DOHH2 (cell line): ENCODE measurements around the gene ENDOV.
"Not testable (repeated sequence)": the region's sequence is repeated elsewhere in the genome, so short reads cannot be mapped to it uniquely, and the experiment has no call there.

Experiments used
- H3F3A ChIP-seq: fragments of 200-600 bp; sonication (generic), shearing (Covaris generic); 2 replicates; pipeline ENCODE4 v1.6.0; 2016; ENCODE audit warnings: antibody characterized with exemption, mild to moderate bottlenecking; ENCODE audit not compliant: control insufficient read depth, insufficient read depth
- H3K27ac ChIP-seq: fragments of 200-600 bp; sonication (generic); 2 replicates; pipeline ENCODE4 v1.5.1; 2014; ENCODE audit warnings: low read depth, mild to moderate bottlenecking, low read length, moderate library complexity
- H3K27me3 ChIP-seq: fragments of 200-600 bp; sonication (generic); 2 replicates; pipeline ENCODE4 v1.6.1; 2014; ENCODE audit warnings: mild to moderate bottlenecking, low read length, mixed read lengths; ENCODE audit not compliant: control insufficient read depth
- H3K36me3 ChIP-seq: fragments of 200-600 bp; sonication (generic); 2 replicates; pipeline ENCODE4 v1.6.1; 2014; ENCODE audit warnings: mild to moderate bottlenecking, low read length, moderate library complexity, mixed read lengths; ENCODE audit not compliant: control insufficient read depth
- H3K4me1 ChIP-seq: fragments of 200-600 bp; sonication (generic); 2 replicates; pipeline ENCODE4 v1.6.1; 2014; ENCODE audit warnings: mild to moderate bottlenecking, low read length, mixed read lengths; ENCODE audit not compliant: control insufficient read depth
- H3K4me2 ChIP-seq: fragments of 200-600 bp; sonication (generic); 2 replicates; pipeline ENCODE4 v1.6.0; 2014; ENCODE audit warnings: mild to moderate bottlenecking, low read length, moderate library complexity
- H3K4me3 ChIP-seq: fragments of 200-600 bp; sonication (generic); 2 replicates; pipeline ENCODE4 v1.5.1; 2014; ENCODE audit warnings: mild to moderate bottlenecking, low read length, mixed read lengths
- H3K79me2 ChIP-seq: fragments of 200-600 bp; sonication (generic); 2 replicates; pipeline ENCODE4 v1.6.1; 2014; ENCODE audit warnings: mild to moderate bottlenecking, low read length, mixed read lengths; ENCODE audit not compliant: control insufficient read depth
- H3K9me2 ChIP-seq: fragments of 200-600 bp; sonication (generic); replicated peaks from 2 replicates; pipeline ENCODE4 v1.6.1; 2014; ENCODE audit warnings: mild to moderate bottlenecking, low read length, mixed read lengths; ENCODE audit not compliant: control insufficient read depth
- H3K9me3 ChIP-seq: fragments of 200-600 bp; sonication (generic); 2 replicates; pipeline ENCODE4 v1.6.1; 2014; ENCODE audit warnings: antibody characterized with exemption, low read length, mixed read lengths; ENCODE audit not compliant: control insufficient read depth, insufficient read depth
- H4K20me1 ChIP-seq: fragments of 200-600 bp; sonication (generic); 2 replicates; pipeline ENCODE4 v1.6.0; 2014; ENCODE audit warnings: low read depth, mild to moderate bottlenecking, antibody characterized with exemption, low read length, moderate library complexity; ENCODE audit not compliant: control insufficient read depth, insufficient read depth
- CTCF ChIP-seq: fragments of 200-600 bp; sonication (generic); IDR thresholded peaks from one replicate; pipeline ENCODE4 v1.5.1; 2014; ENCODE audit warnings: antibody characterized with exemption, mild to moderate bottlenecking, low read depth, low read length; ENCODE audit not compliant: poor library complexity, severe bottlenecking
- EZH2phosphoT487 ChIP-seq: fragments of 200-600 bp; sonication (generic); IDR thresholded peaks from 2 replicates; pipeline ENCODE4 v1.6.1; 2017; ENCODE audit warnings: borderline replicate concordance, mild to moderate bottlenecking, antibody characterized with exemption, low read length, moderate library complexity, mixed read lengths

ENDOV gene

DNA sequence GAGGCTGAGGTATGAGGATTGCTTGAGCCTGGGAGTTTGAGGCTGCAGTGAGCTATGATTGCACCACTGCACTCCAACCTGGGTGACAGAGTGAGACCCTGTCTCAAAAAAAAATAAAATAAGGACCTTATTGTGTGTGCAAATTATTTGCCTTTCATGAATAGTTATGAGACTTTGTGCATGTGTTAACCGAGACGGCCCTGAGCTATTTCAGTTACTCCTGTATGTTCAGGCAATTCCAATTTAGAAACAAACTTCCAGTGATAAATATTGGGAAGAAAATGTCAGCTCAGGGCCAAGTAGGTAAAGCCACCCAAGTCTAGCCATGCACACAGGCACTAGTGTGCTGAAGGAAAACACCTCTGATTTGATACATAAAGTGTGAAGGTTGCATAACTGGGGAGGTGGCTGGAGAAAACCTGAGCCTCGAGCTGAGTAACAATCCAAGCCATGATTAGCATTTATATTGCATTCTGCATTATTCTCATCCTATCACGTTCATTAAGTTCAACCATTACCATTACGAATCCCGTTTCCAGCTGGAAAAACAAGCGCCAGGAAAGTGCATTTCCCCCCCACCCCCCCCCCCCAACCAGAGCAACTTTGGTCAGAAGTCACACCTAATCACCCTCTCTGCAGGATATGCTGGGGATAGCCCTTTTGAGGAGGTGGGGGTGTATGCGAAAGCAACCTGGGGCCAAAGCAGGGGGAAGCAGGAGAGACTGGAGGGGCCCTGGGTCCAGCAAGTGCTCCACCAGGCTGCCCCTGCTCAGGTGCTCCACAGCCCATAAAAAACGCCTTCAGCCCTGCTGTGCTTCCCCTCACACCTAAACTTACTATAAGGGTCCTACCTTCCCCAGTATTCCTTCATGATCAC lies 18.6 kb upstream of the ENDOV start:
- no peaks in the 10 kb centered on the region for H4K20me1 ChIP-seq

GRCh38 chr17:80397034-80397387 lies 18.0 kb upstream of the ENDOV start:
- TF ChIP-seq CTCF (no peak), EZH2phosphoT487 (no peak)
- no peak overlapping the region for H3K27ac ChIP-seq
- H3K9me3 ChIP-seq = no peaks in the 10 kb centered on the region
- no peaks in the 10 kb centered on the region; the same call in 1 of the 2 replicates for H3K4me1 ChIP-seq
- no peak overlapping the region for H3K4me3 ChIP-seq
- no peak overlapping the region for H3K4me2 ChIP-seq
- no peaks in the 10 kb centered on the region for H3K36me3 ChIP-seq
- no peaks in the 10 kb centered on the region for H4K20me1 ChIP-seq
- no peaks in the 10 kb centered on the region for H3K79me2 ChIP-seq
- no peaks in the 10 kb centered on the region for H3K27me3 ChIP-seq
- no peaks in the 10 kb centered on the region for H3K9me2 ChIP-seq
- H3F3A ChIP-seq = no peaks in the 10 kb centered on the region

More for the DNA sequence above, 18.6 kb upstream of the ENDOV start:
- H3K4me3 ChIP-seq = no peak overlapping the region
- H3K36me3 ChIP-seq = no peaks in the 10 kb centered on the region
- no peak overlapping the region for H3K4me2 ChIP-seq
- no peaks in the 10 kb centered on the region for H3K27me3 ChIP-seq
- H3F3A ChIP-seq = no peaks in the 10 kb centered on the region
- TF ChIP-seq EZH2phosphoT487 (no peak), CTCF (no peak)
- H3K27ac ChIP-seq = no peak overlapping the region
- H3K9me2 ChIP-seq = no peaks in the 10 kb centered on the region
- H3K79me2 ChIP-seq = no peaks in the 10 kb centered on the region
- no peaks in the 10 kb centered on the region; the same call in 1 of the 2 replicates for H3K4me1 ChIP-seq
- H3K9me3 ChIP-seq = no peaks in the 10 kb centered on the region

GRCh38 chr17:80397686-80398085 lies 17.3 kb upstream of the ENDOV start:
- Histone ChIP-seq H3K9me2 (no peaks in the 10 kb centered on the region), H3K27ac (no peak overlapping the region), H3F3A (no peaks in the 10 kb centered on the region), H3K4me3 (no peak overlapping the region), H3K4me2 (no peak overlapping the region), H3K9me3 (no peaks in the 10 kb centered on the region), H3K36me3 (no peaks in the 10 kb centered on the region), H3K4me1 (no peaks in the 10 kb centered on the region; the same call in 1 of the 2 replicates), H3K79me2 (no peaks in the 10 kb centered on the region), H3K27me3 (no peaks in the 10 kb centered on the region), H4K20me1 (no peaks in the 10 kb centered on the region)
- TF ChIP-seq CTCF (no peak), EZH2phosphoT487 (no peak)

DNA sequence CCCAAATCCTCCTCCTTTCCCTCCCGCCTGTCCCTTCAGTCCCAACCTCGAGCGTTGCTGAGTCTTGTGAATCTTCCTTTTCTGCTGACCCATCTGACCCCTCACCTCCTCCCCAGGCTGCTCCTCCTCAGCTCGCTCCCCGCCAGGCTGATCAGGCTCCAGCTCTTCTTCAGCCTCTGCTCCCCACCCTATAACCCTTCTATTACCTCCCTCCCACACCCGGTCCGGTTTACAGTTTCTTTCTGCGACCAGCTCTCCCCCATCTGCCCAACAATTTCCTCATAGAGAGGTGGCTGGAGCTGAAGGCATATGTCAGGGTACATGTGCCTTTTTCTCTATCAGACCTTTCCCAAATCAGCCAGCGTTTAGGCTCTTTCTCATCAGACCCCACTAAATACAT lies 13.9 kb upstream of the ENDOV start:
- not testable (repeated sequence) for H3K27me3 ChIP-seq, H3K27ac ChIP-seq, H4K20me1 ChIP-seq, H3K79me2 ChIP-seq, H3K9me2 ChIP-seq, H3F3A ChIP-seq, H3K9me3 ChIP-seq, H3K4me1 ChIP-seq, H3K4me2 ChIP-seq, H3K4me3 ChIP-seq, H3K36me3 ChIP-seq

DNA sequence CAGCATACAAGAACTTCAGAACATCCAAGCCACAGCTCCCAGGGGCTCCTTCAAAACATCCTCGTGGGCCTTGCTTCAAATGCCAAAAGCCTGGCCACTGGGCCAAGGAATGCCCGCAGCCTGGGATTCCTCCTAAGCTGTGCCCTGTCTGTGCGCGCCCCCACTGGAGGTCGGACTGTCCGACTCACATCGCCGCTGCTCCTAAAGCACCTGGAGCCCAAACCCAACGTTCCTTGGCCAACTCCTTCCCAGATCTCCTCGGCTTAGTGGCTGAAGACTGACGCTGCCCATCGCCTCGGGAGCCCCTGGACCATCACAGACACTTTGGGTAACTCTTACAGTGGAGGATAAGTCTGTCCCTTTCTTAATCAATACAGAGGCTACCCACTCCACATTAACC lies 12.9 kb upstream of the ENDOV start:
- not testable (repeated sequence) for H3K79me2 ChIP-seq

More for the DNA sequence above, 12.9 kb upstream of the ENDOV start:
- H4K20me1 ChIP-seq, H3K27ac ChIP-seq, H3K27me3 ChIP-seq, H3F3A ChIP-seq, H3K4me2 ChIP-seq, H3K9me2 ChIP-seq, H3K4me3 ChIP-seq, H3K4me1 ChIP-seq, H3K36me3 ChIP-seq, H3K9me3 ChIP-seq: not testable (repeated sequence)
